Measurements from ENCODE around the gene CCL8.
"Not testable (repeated sequence)": the region's sequence is repeated elsewhere in the genome, so short reads cannot be mapped to it uniquely, and the experiment has no call there.

Gene CCL8

DNA sequence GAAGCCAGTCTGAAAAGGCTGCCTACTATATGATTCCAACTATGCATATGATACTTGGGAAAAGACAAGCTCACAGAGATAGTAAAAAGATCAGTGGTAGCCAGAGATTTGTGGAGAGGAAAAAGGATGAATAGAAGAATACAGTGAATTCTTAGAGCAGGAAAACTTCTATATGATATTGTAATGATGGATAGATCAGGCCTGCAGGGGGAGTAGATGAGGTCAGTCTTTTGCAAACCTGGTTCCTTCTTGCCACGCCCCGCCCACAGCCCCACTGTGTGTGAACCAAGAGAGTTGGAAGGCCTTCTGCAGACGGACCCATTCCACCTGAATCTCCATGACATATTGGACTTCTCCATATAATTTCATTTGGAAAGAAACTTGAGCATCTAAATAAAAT is 761 bp upstream of the CCL8 start:
- DNase-seq: no peak

DNA sequence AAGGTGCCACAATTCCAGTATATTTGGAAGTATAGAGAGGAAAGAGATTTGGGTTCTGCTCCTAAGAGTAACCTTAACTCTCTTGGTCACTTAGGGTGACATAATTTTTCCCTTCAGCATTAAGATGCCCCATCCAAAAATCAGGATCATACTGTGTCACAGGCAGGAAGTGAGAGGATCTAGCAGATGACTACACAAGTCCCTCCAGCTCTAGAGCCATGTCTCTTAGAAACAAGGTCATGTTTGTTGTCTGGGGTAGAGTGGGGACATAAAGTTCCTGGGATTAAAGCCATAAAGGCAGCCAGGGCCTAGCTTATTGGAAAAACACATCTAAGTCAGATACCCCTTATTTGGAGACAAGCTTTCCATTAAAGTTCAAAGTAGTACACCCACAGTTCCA is 2.7 kb downstream of the CCL8 start:
- no peak for DNase-seq

DNA sequence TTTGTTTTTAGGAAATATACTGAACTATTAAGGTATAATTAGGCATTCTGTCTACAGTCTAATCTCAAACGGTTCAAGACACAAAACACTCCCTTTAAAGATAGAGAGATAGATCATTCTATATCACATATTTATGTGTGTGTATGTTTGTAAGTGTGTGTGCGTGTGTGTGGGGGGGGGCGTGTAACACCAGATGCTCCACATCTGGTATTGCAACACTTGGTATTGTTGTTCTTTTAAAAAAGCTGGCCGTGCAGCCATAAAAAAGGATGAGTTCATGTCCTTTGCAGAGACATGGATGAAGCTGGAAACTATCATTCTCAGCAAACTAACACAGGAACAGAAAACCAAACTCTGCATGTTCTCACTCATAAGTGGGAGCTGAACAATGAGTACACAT is 8.3 kb downstream of the CCL8 start:
- not testable (repeated sequence) for DNase-seq

DNA sequence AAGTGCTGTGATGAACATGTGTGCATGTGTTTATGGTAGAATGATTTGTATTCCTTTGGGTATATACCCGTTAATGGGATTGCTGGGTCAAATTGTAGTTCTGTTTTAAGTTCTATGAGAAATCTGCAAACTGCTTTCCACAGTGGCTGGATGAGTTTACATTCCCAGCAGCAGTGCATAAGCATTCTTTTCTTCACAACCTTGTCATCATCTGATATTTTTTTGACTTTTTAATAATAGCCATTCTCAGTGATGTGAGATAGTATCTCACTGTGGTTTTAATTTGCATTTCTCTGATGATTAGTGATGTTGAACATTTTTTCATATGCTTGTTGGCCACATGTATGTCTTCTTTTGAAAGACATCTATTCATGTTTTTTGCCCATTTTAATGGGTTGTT is 18.5 kb downstream of the CCL8 start:
- no peak for DNase-seq

DNA sequence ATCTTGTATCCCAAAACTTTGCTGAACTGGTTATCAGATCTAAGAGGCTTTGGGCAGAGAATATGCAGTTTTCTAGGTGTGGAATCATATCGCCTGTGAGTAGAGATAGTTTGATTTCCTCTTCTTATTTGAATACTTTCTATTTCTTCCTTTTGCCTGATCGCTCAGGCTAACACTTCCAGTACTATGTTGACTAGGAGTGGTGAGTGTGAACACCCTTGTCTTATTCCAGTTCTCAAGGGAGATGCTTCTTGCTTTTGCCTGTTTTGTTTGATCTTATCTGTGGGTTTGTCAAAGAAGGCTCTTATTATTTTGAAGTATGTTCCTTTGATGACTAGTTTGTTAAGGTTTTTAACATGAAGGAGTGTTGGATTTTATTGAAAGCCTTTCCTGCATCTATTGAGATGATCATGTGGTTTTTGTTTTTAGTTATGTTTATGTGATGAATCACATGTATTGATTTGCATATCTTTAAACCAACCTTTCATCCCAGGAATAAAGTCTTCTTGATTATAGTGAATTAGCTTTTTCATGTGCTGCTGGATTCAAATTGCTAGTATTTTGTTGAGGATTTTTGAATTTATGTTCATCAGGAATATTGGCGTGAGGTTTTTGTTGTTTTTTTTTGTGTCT is 20.0 kb downstream of the CCL8 start:
- DNase-seq: no peak

DNA sequence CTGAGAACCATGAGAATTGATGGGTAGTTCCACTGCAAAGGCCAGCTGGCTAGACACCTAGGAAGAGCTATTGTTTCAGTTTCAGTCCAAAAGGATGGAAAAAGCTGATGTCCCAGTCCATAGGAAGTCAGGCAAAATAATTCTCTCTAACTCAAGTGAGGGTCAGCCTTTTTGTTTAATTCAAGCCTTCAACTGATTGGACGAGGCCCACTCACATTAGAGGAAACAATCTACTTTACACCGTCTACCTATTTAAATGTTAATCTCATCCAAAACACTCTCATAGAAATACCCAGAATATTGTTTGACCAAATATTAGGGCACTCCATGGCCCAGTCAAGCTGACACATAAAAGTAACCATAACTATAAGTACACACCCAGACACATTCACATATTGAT is 22.7 kb downstream of the CCL8 start:
- no peak for DNase-seq

DNA sequence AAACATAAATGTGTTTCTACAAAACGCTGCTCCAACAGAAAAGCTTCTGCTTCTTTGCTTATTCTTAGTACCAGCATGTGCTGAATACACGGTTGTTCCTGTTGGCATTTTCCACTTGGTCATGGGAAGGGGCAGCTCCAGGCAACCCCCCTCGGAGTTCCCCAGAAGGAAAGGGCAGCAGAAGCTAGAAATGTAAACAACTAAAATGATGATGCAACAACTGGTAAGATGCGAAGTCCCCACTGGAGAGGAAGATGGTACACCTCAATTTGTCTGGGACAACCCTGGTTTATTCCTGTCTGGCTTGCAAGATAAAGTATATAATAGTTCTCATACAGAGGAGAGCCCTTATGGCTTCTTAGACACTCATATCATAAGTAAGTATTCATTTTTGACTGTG is 27.8 kb downstream of the CCL8 start:
- DNase-seq: no peak

DNA sequence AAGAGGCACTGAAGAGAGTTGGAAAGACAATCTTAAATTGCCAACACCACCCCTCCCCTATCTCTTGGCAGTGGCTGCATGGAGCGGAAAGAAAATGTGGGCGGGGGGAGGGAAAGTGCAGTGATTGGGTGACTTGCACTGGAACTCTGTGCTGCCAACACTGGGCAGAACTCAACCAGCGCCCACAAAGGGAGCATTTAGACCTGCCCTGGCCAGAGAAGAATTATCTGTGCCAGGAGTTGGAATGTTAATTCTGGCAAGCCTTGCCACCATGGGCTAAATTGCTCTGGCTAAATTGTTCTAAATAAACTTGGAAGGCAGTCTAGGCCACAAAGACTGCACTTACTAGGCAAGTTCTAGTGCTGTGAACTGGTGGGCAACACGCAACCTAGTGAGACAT is 30.5 kb downstream of the CCL8 start:
- no peak for DNase-seq

DNA sequence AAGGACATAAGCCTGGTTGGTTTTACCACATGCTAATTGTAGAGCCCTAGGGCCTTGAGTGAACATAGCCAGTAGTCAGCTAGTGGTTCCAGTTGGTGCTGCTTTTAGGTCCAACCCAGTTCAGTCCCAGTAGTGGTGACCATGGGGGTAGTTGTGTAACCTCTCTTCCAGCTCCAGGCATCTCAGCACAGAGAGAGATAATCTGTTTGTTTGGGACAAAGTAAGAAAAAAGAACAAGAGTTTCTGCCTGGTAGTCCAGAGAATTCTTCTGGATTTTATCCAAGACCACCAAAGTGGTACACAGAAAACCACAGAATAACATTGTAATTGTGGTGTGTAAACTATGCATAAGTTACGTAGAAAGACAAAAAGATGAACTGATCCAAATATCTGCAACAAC is 31.9 kb downstream of the CCL8 start:
- DNase-seq: no peak

DNA sequence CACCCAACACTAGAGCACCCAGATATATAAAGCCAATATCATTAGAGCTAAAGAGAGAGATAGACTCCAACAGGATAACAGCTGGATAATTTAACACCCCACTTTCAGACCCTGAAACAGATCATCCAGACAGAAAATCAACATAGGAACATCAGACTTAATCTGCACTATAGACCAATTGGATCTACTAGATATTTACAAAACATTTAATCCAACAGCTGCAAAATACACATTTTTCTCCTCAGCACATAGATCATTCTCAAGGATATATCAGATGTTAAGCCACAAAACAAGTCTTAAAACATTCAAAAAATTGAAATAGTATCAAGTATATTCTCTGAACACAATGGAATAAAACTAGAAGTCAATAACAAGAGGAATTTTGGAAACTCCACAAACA is 33.0 kb downstream of the CCL8 start:
- no peak for DNase-seq

DNA sequence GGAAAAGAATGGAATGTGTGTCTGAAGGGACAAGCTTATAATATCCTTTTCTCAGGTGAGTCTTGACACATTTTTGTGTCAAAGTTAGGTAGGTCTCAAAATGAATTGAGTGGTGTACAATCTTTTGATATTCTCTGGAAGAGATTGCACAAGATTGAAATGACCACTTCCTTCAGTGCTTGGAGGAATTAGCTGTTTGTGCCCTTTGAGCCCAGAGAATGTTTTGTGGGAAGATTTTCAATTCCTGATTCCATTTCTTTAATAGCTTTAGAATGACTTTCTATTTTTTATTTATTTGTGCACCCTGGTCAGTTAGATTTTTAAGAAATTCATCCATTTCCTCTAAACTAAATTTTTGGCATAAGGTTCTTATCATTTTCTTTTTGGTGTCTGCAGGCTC is 35.4 kb downstream of the CCL8 start:
- no peak for DNase-seq

DNA sequence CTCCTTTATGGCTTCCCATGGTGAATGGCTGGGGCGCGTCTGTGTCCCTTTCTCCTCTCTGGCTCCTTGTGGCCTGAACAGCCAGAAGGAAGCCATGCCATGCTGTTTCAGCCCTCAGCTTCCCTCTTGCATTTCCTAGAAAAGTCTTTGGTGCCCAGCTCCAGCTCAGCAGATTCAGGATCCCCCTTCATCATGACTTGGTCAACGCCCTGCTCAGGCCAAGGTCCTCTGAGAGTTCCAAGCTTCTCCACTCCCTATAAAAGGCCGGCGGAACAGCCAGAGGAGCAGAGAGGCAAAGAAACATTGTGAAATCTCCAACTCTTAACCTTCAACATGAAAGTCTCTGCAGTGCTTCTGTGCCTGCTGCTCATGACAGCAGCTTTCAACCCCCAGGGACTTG is 37.0 kb downstream of the CCL8 start, which contains the start of gene CCL13:
TSS of gene CCL13 (plus strand) at position 287 of the 400 bp plus-strand sequence. CDS start at position 334, 47 bp downstream.
- no peak for DNase-seq

DNA sequence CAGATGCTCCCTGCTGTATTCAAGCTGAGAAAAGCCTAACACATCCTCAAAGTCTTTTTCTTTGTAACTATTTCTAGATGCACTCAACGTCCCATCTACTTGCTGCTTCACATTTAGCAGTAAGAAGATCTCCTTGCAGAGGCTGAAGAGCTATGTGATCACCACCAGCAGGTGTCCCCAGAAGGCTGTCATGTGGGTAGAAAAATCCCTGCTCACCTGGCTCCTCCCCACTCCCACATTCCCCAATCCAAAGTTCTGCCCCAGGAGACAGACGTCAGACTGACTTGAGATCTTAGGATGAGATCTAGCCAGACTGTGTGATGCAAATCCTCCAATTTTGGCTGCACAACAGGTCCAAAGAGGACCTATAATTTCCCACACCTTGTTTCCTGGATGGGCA is 38.2 kb downstream of the CCL8 start:
- DNase-seq: no peak

DNA sequence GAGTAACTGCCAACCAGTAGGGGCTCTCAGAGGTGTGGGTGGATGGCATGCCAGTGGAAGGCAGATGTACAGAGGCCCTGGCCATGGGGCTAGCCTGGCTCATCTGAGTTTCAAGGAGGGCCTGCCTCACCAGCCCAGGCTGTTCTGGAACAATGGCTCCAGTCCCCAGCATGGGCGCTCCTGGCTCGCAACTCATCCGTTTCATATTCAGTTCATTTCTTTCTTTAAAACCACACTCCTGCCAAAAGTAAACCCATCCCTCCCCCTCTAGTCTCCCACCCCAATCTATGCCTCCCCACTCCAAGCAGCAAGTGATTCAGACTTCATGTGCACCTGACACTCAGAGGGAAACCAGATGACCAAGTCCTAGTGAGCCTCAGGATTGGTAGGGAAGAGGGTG is 39.4 kb downstream of the CCL8 start:
- peak; percentile 65 for DNase-seq

DNA sequence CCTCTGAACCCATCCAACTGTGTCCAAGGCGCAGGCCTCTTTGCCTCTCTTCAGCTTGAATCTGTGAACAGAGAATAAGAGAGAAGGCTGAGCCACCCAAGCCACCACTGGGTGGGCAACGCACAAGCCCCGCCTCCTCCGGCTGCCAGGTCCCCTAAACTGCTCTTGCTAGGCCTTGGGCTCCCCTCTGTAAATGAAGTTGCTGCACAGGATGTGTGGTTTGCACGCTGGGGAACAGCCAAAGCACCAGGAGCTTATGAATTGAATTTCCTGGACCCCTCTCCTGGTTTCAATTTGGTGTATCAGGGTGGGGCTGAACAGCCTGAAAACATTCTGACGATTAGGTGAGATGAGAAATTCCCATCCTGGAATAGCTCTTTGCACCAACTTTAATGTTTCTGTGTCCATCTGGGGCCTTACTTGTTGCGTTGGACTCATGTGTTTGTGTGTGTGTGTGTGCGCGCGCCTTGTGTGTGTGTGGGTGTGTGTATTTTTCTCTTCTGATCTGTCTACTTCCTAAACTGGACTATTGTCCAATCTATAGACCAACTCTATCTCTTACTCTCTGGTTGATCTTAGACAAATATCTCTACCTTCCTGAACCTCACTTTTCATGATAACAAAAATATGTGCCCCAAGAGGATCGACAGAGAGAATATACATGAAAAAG is 41.5 kb downstream of the CCL8 start:
- no peak for DNase-seq

DNA sequence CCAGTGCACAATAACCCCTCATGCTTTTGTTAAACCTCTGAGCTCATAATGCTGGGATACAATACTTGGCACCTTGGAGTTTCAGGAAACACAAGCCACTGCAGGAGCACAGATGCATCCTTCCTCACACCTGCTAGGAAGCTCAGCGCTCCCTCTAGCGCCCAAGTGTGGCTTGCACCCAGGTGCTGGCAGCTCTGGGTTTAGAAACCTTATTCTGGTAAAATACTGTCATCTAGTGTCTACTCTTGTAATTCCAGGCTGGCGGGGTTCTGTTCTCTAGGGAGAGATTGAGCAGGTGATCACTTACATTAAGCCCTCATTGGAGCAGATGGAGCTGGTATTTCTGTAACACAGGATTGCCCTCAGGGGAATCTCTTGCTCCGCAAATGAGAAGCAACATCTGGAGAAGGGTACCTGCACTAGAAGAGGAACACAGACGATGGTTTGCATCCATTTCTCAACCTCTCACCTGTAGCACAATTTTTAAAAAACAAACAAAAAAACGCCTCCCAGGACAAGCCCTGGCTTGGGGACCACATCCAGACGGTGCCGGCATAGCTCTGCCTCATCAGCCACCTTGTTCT is 42.3 kb downstream of the CCL8 start:
- DNase-seq: peak; percentile 99

DNA sequence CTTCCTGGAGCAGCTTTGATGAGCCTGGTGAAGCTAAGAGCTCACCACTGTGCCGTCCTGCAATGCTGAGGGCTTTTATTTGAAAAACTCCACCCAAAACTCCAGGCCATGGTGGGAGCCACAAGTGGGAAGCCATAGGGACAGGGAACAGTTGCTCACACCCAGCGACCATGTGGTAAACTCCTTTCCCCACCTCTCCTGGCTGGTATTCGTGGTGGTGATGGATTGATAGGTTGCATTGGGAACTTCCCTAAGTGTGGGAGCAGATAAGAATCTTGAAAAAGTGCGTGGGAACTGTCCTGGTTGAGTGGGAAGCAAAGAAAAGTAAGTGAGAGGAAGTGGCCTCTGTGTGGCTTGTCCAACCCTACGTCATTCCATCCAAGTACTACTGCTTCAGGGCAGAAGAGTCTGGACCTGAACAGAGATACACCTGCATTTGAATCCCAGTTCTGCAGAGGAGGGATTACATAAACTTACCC is 44.0 kb downstream of the CCL8 start, which contains the start of gene CCL1:
TSS of gene CCL1 (minus strand) at position 51 of the 479 bp plus-strand sequence. CDS start 72 bp downstream, outside the sequence.
- DNase-seq: no peak

DNA sequence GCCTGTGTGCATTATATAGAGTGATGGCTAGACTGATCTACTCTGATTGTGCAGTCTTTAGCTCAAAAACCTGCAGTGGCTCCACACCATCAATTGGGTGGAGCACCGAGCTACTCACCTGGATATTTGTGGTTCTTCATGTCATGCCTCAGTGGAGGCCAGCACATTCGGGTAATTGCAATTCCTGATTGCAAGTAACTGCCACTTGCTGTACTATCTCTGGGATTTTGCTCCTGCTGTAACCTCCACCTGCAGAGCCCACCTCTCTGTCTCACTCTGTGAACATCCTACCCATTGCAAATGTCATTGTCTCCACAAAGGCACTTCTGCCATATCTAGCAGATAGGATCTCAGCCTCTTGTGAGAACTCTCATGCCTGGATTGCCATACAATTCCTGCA is 45.5 kb downstream of the CCL8 start:
- DNase-seq: peak; percentile 86

DNA sequence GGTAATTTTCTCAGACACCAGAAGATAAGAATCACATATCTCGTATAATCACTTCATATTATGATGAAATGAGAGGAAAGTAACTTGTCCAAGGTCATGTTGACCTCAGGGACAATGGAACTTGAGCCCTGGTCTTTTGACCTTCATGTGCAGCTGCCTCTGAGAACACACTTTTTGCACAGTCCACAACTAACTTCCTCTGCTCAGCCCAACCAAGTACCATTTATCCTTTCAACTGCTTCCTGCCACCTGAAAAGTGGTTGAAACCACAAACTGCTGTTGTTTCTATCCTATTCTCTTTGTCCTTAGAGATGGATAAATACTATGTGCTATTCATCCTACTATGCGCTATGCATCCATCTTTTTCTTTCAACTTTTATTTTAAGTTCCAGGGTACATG is 46.1 kb downstream of the CCL8 start:
- DNase-seq: peak; percentile 61

DNA sequence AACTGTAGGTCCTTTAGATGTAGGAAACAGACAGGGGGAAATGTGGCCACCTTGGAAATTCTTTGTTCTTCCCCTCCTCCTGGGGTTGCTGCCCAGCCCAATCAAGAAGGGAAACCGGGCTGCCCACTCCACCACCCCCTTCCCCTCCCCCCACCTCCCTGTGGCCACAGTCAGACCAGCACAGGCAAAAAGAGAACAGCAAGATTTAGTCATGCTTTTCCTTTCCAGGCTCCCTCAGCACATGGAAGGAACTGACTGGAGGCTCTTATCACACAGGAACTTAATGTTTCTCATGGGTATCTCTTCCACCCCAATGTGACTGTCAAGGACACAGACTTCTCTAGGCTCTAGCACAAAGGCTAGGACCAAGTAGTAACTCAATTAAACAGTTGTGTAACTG is 46.8 kb downstream of the CCL8 start:
- DNase-seq: no peak

DNA sequence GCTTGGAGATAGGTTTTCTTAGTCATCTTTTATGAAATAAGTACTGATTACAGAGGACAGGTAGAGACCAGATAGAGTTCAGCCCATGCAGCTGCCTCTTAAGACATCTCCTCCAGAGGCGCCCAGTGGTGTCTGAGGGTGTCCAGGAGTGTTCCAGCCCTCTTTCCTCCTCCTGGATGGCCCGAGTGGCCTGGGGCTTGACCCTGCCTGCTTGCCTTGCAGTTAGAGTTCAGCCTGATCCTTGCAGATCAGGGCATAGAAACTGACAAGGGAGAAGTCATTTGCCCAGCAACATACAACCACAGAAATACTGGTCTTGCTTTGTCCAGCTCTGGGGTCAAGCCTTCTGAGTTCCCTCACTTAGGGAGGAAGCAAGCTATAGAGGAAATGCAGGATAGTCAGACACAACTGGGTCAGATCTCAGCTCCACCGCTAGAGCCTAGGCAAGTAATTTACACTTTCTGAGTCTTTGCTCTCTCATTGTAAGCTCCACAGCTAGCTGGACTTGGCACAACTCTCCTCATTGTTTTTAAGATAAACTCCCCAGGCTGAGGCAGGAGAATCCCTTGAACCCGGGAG is 47.4 kb downstream of the CCL8 start:
- no peak for DNase-seq

DNA sequence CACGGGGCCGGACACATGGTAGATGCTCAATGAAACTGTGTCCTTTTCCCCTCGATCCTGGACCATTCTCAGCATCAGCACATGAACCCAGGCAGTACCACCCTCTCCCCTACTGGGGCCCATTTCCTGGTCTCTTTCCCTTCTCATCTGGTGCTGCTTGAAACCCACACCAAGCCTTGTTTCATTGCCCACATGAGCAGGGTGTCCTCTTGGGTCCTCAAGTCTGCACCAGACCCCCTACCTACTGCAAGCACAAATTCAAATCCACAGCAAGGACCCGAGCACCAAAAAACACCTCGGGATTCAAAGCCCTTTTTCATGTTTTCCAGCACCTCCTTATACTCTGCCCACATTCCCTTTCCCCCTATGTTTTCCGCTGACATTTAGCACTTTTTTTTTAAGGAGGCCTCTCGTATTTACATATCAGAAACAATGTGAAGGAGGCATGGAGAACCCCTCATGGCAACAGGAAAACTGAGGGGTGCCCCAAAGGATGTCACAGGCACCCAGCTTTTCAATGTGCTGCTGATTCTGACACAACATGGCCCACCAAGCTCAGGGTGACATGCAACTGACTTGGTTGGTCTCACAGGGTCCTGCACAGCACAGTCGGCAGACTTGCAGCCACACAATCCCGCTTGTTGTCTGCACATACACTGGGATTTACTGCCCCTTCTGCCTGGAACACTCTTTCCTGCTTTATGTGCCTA is 48.4 kb downstream of the CCL8 start:
- no peak for DNase-seq
